WTC11 (cell line): ENCODE results near the gene SETD3. TPM values are rescaled to one million over a fixed set of nuclear protein-coding genes. Genes with fewer than 3 reads are reported as not detected.

Experiments
- ATAC-seq: fragments of 200-7000 bp; cut with Tn5 transposase; 2 replicates; pipeline ENCODE4 v1.10.0; 2021; ENCODE audit warnings: mild to moderate bottlenecking, moderate library complexity
- CTCF ChIA-PET: fragments of 300-600 bp; sonication (Branson Sonifier 250); formaldehyde crosslinking; loops from one replicate; lab custom pipeline; 2021; ENCODE audit warnings: antibody characterized with exemption; lab: Charles Lee
- POLR2A ChIA-PET: fragments of 350-600 bp; sonication (Branson Sonifier 250); formaldehyde crosslinking; loops from one replicate; lab custom pipeline; 2021; ENCODE audit warnings: antibody characterized with exemption; lab: Charles Lee
- DNase-seq: peaks from one replicate; pipeline ENCODE4 v3.0.0; 2021; ENCODE audit warnings: low spot score
- H3K27ac Mint-ChIP-seq: 2 replicates; pipeline ENCODE4 v1.8.0; 2021; ENCODE audit warnings: mixed read lengths
- H3K27me3 Mint-ChIP-seq: 2 replicates; pipeline ENCODE4 v1.8.0; 2021; ENCODE audit warnings: low read depth, mild to moderate bottlenecking, moderate library complexity, mixed read lengths
- H3K36me3 Mint-ChIP-seq: 2 replicates; pipeline ENCODE4 v1.8.0; 2021; ENCODE audit warnings: mixed read lengths
- H3K4me1 Mint-ChIP-seq: 2 replicates; pipeline ENCODE4 v1.8.0; 2022; ENCODE audit warnings: mixed read lengths
- H3K4me3 Mint-ChIP-seq: 2 replicates; pipeline ENCODE4 v1.8.0; 2021; ENCODE audit warnings: mild to moderate bottlenecking, moderate library complexity, mixed read lengths
- H3K9me3 Mint-ChIP-seq: 2 replicates; pipeline ENCODE4 v1.8.0; 2021; ENCODE audit warnings: mixed read lengths
- AR ChIP-seq: fragments of 250-450 bp; sonication (Bioruptor Pico); IDR thresholded peaks from 2 replicates; pipeline ENCODE4 v1.9.0; 2021; ENCODE audit warnings: mild to moderate bottlenecking
- CREB1 ChIP-seq: sonication (generic); formaldehyde crosslinking; IDR thresholded peaks from 2 replicates; pipeline ENCODE4 v1.8.0; 2023; ENCODE audit warnings: mild to moderate bottlenecking, missing genetic modification reagents
- CREM ChIP-seq: sonication (generic); formaldehyde crosslinking; IDR thresholded peaks from 2 replicates; pipeline ENCODE4 v1.8.1; 2022; ENCODE audit warnings: mild to moderate bottlenecking, missing genetic modification reagents, moderate library complexity
- E2F1 ChIP-seq: sonication (generic); formaldehyde crosslinking; IDR thresholded peaks from 2 replicates; pipeline ENCODE4 v1.8.0; 2022; ENCODE audit warnings: mild to moderate bottlenecking, missing genetic modification reagents
- E2F4 ChIP-seq: sonication (generic); formaldehyde crosslinking; IDR thresholded peaks from 2 replicates; pipeline ENCODE4 v1.8.1; 2022; ENCODE audit warnings: low read depth, mild to moderate bottlenecking, moderate library complexity, missing genetic modification reagents, borderline replicate concordance
- EMX1 ChIP-seq: fragments of 250-450 bp; sonication (Bioruptor Pico); IDR thresholded peaks from 2 replicates; pipeline ENCODE4 v1.8.0; 2021; ENCODE audit warnings: mild to moderate bottlenecking
- ETV6 ChIP-seq: sonication (generic); formaldehyde crosslinking; IDR thresholded peaks from 2 replicates; pipeline ENCODE4 v1.8.1; 2022; ENCODE audit warnings: mild to moderate bottlenecking, missing genetic modification reagents
- FOXJ3 ChIP-seq: sonication (generic); formaldehyde crosslinking; IDR thresholded peaks from 2 replicates; pipeline ENCODE4 v1.9.0; 2021; ENCODE audit warnings: missing genetic modification reagents, mild to moderate bottlenecking, borderline replicate concordance
- FOXP4 ChIP-seq: sonication (generic); formaldehyde crosslinking; IDR thresholded peaks from 2 replicates; pipeline ENCODE4 v1.8.0; 2022; ENCODE audit warnings: mild to moderate bottlenecking, missing genetic modification reagents
- GRHL2 ChIP-seq: fragments of 250-450 bp; sonication (Bioruptor Pico); IDR thresholded peaks from 2 replicates; pipeline ENCODE4 v1.8.0; 2022; ENCODE audit warnings: mild to moderate bottlenecking, moderate library complexity; ENCODE audit not compliant: insufficient replicate concordance, severe bottlenecking
- HMGA2 ChIP-seq: fragments of 250-450 bp; sonication (Bioruptor Pico); IDR thresholded peaks from 2 replicates; pipeline ENCODE4 v1.4.0; 2021; ENCODE audit warnings: mild to moderate bottlenecking, moderate library complexity
- IRF1 ChIP-seq: sonication (generic); formaldehyde crosslinking; IDR thresholded peaks from 2 replicates; pipeline ENCODE4 v1.8.0; 2023; ENCODE audit warnings: missing genetic modification reagents
- KAT7 ChIP-seq: sonication (generic); formaldehyde crosslinking; IDR thresholded peaks from 2 replicates; pipeline ENCODE4 v1.8.1; 2023; ENCODE audit warnings: missing genetic modification reagents, mild to moderate bottlenecking, borderline replicate concordance
- NR3C1 ChIP-seq: sonication (generic); formaldehyde crosslinking; conservative IDR thresholded peaks from 2 replicates; pipeline ENCODE4 v1.8.1; 2023; ENCODE audit warnings: low read depth, mild to moderate bottlenecking, missing genetic modification reagents
- RELA ChIP-seq: sonication (generic); formaldehyde crosslinking; IDR thresholded peaks from 2 replicates; pipeline ENCODE4 v1.8.1; 2022; ENCODE audit warnings: missing genetic modification reagents, mild to moderate bottlenecking, borderline replicate concordance
- STAT6 ChIP-seq: sonication (generic); formaldehyde crosslinking; conservative IDR thresholded peaks from 2 replicates; pipeline ENCODE4 v1.8.1; 2023; ENCODE audit warnings: mild to moderate bottlenecking, low read depth, missing genetic modification reagents, moderate library complexity
- TEAD1 ChIP-seq: sonication (generic); formaldehyde crosslinking; IDR thresholded peaks from 2 replicates; pipeline ENCODE4 v1.8.0; 2022; ENCODE audit warnings: mild to moderate bottlenecking, missing genetic modification reagents
- ZMAT4 ChIP-seq: fragments of 250-450 bp; sonication (Bioruptor Pico); IDR thresholded peaks from 2 replicates; pipeline ENCODE4 v1.9.0; 2021; ENCODE audit warnings: mild to moderate bottlenecking
- ZNF121 ChIP-seq: sonication (generic); formaldehyde crosslinking; IDR thresholded peaks from 2 replicates; pipeline ENCODE4 v1.8.0; 2023; ENCODE audit warnings: missing genetic modification reagents
- total RNA-seq: library from RNA; stranded (reverse); gene quantifications from 3 replicates; pipeline ENCODE4 v1.2.3, GENCODE V29; 2021

The SETD3 gene
- total RNA-seq, 1 experiment from 2014 or later = 53.1 TPM

- TF ChIP-seq KAT7 (CRISPR knock-in tag) = no peak
- TF ChIP-seq CREB1 (CRISPR knock-in tag) = no peak
- no peak for TF ChIP-seq GRHL2 (CRISPR knock-in tag)
- no peak for TF ChIP-seq FOXJ3 (CRISPR knock-in tag)
- no peak for TF ChIP-seq IRF1
- no peak for TF ChIP-seq NR3C1 (CRISPR knock-in tag)
- TF ChIP-seq, all 79 proteins: peak for 0
These were observed 44.1 kb downstream of the SETD3 start (continued) for GRCh38 chr14:99436247-99437180.

- H3K27ac Mint-ChIP-seq = no peak overlapping the region
- ChIA-PET POLR2A (no interaction called here), CTCF (interaction anchor here (0.9 to 2.4 kb wide), 3 partner anchors 19 to 372 kb away, joined by 3 to 8 read pairs (median 3); no protein-coding TSS in a partner anchor)
- no peak for ATAC-seq
- no peak for DNase-seq
- no peaks in the 10 kb centered on the region for H3K9me3 Mint-ChIP-seq
- H3K36me3 Mint-ChIP-seq = peaks cover 26% of the 10 kb centered on the region
- TF ChIP-seq STAT6 (no peak), HMGA2 (CRISPR knock-in tag) (no peak)
- H3K4me1 Mint-ChIP-seq = no peaks in the 10 kb centered on the region
- H3K4me3 Mint-ChIP-seq = no peak overlapping the region
- no peaks in the 10 kb centered on the region for H3K27me3 Mint-ChIP-seq
These were observed 45.3 kb downstream of the SETD3 start for GRCh38 chr14:99435327-99435726.

- peaks cover 48% of the 10 kb centered on the region for H3K36me3 Mint-ChIP-seq
- TF ChIP-seq EMX1 (no peak), ETV6 (no peak), AR (CRISPR knock-in tag) (no peak), TEAD1 (CRISPR knock-in tag) (no peak), RELA (no peak), CREM (CRISPR knock-in tag) (no peak)
- TF ChIP-seq, all 79 proteins: peak for 0
- ATAC-seq (no peak), DNase-seq (no peak)
- peaks cover 21% of the 10 kb centered on the region for H3K9me3 Mint-ChIP-seq
- H3K4me3 Mint-ChIP-seq = no peak overlapping the region
- H3K27me3 Mint-ChIP-seq = no peaks in the 10 kb centered on the region
- no peak overlapping the region for H3K27ac Mint-ChIP-seq
- CTCF ChIA-PET = no interaction called here
- POLR2A ChIA-PET = no interaction called here
- no peaks in the 10 kb centered on the region for H3K4me1 Mint-ChIP-seq
These were observed 48.2 kb downstream of the SETD3 start for GRCh38 chr14:99432485-99432884.

- ChIA-PET CTCF (no interaction called here), POLR2A (no interaction called here)
- Mint-ChIP-seq H3K4me1 (no peaks in the 10 kb centered on the region), H3K9me3 (peaks cover 21% of the 10 kb centered on the region), H3K4me3 (no peak overlapping the region), H3K27ac (no peak overlapping the region), H3K27me3 (no peaks in the 10 kb centered on the region), H3K36me3 (peaks cover 49% of the 10 kb centered on the region)
- no peak for DNase-seq
- no peak for ATAC-seq
- no peak for TF ChIP-seq E2F1 (CRISPR knock-in tag)
- TF ChIP-seq ZNF121 (CRISPR knock-in tag) = no peak
- TF ChIP-seq E2F4 (CRISPR knock-in tag) = no peak
- TF ChIP-seq ZMAT4 (CRISPR knock-in tag) = no peak
- no peak for TF ChIP-seq FOXP4 (CRISPR knock-in tag)
These were observed 48.7 kb downstream of the SETD3 start for GRCh38 chr14:99431986-99432385.
